Endothelial cell of umbilical vein (primary cell): ENCODE results near the gene TOM1L2. TPM values are rescaled to one million over a fixed set of nuclear protein-coding genes. Genes with fewer than 3 reads are reported as not detected.

Experiments
- BruUV-seq: library from RNA; stranded (reverse); fragments of 400-500 nt; replicated peaks from 2 replicates; lab custom pipeline; 2021; lab: Mats Ljungman, UMichigan
- CTCF ChIA-PET: fragments of 300-600, 350-600 bp; sonication (Branson Sonifier 250); formaldehyde crosslinking; loops from one replicate; lab custom pipeline; 2021; ENCODE audit warnings: antibody characterized with exemption, inconsistent platforms; lab: Charles Lee
- POLR2A ChIA-PET: fragments of 300-600, 350-600 bp; sonication (Branson Sonifier 250); formaldehyde crosslinking; loops from one replicate; lab custom pipeline; 2021; ENCODE audit warnings: antibody characterized with exemption, inconsistent platforms; lab: Charles Lee
- DNase-seq: peaks from one replicate; pipeline ENCODE4 v3.0.0-alpha.2; 2011; ENCODE audit warnings: low read depth, low spot score
- FAIRE-seq: peaks from 2 replicates; lab custom pipeline; 2011; peaks lifted over from hg19 to GRCh38; lab: Jason Lieb, UNC
- H2AFZ ChIP-seq: 2 replicates; pipeline ENCODE4 v1.6.0; 2012; ENCODE audit warnings: low read depth, low read length, control low read depth, inconsistent platforms
- H3K27ac ChIP-seq: 2 replicates; pipeline ENCODE4 v1.5.1; 2011; ENCODE audit warnings: low read depth, mild to moderate bottlenecking, control low read depth, low read length, moderate library complexity; ENCODE audit not compliant: insufficient read depth
- H3K27me3 ChIP-seq, 2 experiments: 2 replicates each; pipeline versions ENCODE4 v1.6.0 to v1.6.1; 2011; ENCODE audit warnings: low read length in 2 of 2, mixed read lengths in 1 of 2; ENCODE audit not compliant: control insufficient read depth in 2 of 2, insufficient read depth in 2 of 2
- H3K36me3 ChIP-seq, 2 experiments: 2 replicates in 1 of 2; 3 replicates in 1 of 2; pipeline ENCODE4 v1.5.1; 2011; ENCODE audit warnings: low read length in 2 of 2, mild to moderate bottlenecking in 1 of 2, moderate library complexity in 1 of 2; ENCODE audit not compliant: control insufficient read depth in 2 of 2, insufficient read depth in 2 of 2; ENCODE audit errors: extremely low read depth in 1 of 2
- H3K4me1 ChIP-seq: 3 replicates; pipeline ENCODE4 v1.5.1; 2011; ENCODE audit warnings: mild to moderate bottlenecking, low read length; ENCODE audit not compliant: control insufficient read depth, insufficient read depth; ENCODE audit errors: extremely low read depth
- H3K4me2 ChIP-seq: 2 replicates; pipeline ENCODE4 v1.6.1; 2011; ENCODE audit warnings: low read length, control low read depth, mixed read lengths; ENCODE audit not compliant: insufficient read depth
- H3K4me3 ChIP-seq, 3 experiments: fragments of 200-600 bp in 1 of 3; sonication (generic), shearing (Covaris generic) in 1 of 3; replicated peaks in 1 of 3; 2 replicates each; pipeline ENCODE4 v1.5.1; 2011 to 2016; ENCODE audit warnings: control low read depth in 3 of 3, low read length in 3 of 3, mild to moderate bottlenecking in 2 of 3, inconsistent platforms in 1 of 3, low read depth in 1 of 3, moderate library complexity in 1 of 3; ENCODE audit not compliant: insufficient read depth in 1 of 3
- H3K79me2 ChIP-seq: 2 replicates; pipeline ENCODE4 v1.6.0; 2012; ENCODE audit warnings: low read length, inconsistent platforms; ENCODE audit not compliant: control insufficient read depth, insufficient read depth
- H3K9ac ChIP-seq: replicated peaks from 2 replicates; pipeline ENCODE3; 2011; ENCODE audit warnings: low read length, control low read depth; ENCODE audit not compliant: insufficient read depth; ENCODE audit errors: extremely low read depth
- H3K9me1 ChIP-seq: replicated peaks from 3 replicates; pipeline ENCODE4 v1.6.0; 2011; ENCODE audit warnings: mild to moderate bottlenecking, low read length; ENCODE audit not compliant: control insufficient read depth, insufficient read depth; ENCODE audit errors: extremely low read depth
- H3K9me3 ChIP-seq: replicated peaks from 2 replicates; pipeline ENCODE4 v1.5.1; 2012; ENCODE audit warnings: low read length, inconsistent platforms; ENCODE audit not compliant: control insufficient read depth, insufficient read depth
- H4K20me1 ChIP-seq: replicated peaks from 2 replicates; pipeline ENCODE3; 2011; ENCODE audit warnings: mild to moderate bottlenecking, low read length; ENCODE audit not compliant: control insufficient read depth, insufficient read depth; ENCODE audit errors: extremely low read depth
- CTCF ChIP-seq, 2 donors: IDR thresholded peaks; 1 replicate in 1 of 2; 2 replicates in 1 of 2; pipeline ENCODE4 v1.5.1; 2011; ENCODE audit warnings: low read length in 2 of 2, mild to moderate bottlenecking in 2 of 2, moderate library complexity in 2 of 2, control low read depth in 1 of 2, inconsistent platforms in 1 of 2, low read depth in 1 of 2; ENCODE audit not compliant: insufficient read depth in 1 of 2; ENCODE audit errors: extremely low read depth in 1 of 2
- EZH2 ChIP-seq: IDR thresholded peaks from 2 replicates; pipeline ENCODE4 v1.6.1; 2012; ENCODE audit warnings: borderline replicate concordance, low read depth, mild to moderate bottlenecking, moderate library complexity, low read length, inconsistent platforms; ENCODE audit not compliant: severe bottlenecking
- FOS ChIP-seq: IDR thresholded peaks from 2 replicates; pipeline ENCODE4 v1.6.1; 2011; ENCODE audit warnings: mild to moderate bottlenecking, low read length, moderate library complexity, borderline replicate concordance; ENCODE audit not compliant: insufficient read depth
- GATA2 ChIP-seq: IDR thresholded peaks from 2 replicates; pipeline ENCODE4 v1.7.0; 2011; ENCODE audit warnings: low read depth, mild to moderate bottlenecking, moderate library complexity, mixed read lengths, low read length; ENCODE audit not compliant: insufficient read length, insufficient read depth
- JUN ChIP-seq: IDR thresholded peaks from 2 replicates; pipeline ENCODE4 v1.6.1; 2011; ENCODE audit warnings: borderline replicate concordance, low read depth; ENCODE audit not compliant: insufficient read length, insufficient read depth
- MAX ChIP-seq: IDR thresholded peaks from 2 replicates; pipeline ENCODE4 v1.6.1; 2011; ENCODE audit not compliant: insufficient read depth, insufficient read length
- MYC ChIP-seq: IDR thresholded peaks from one replicate; pipeline ENCODE4 v1.6.1; 2011; ENCODE audit warnings: mild to moderate bottlenecking, low read depth, low read length
- POLR2A ChIP-seq: IDR thresholded peaks from 2 replicates; pipeline ENCODE4 v1.6.1; 2012; ENCODE audit warnings: low read depth, mild to moderate bottlenecking, control low read depth, low read length
- POLR2AphosphoS5 ChIP-seq: IDR thresholded peaks from 2 replicates; pipeline ENCODE4 v1.6.1; 2012; ENCODE audit warnings: low read depth, mild to moderate bottlenecking, control low read depth, low read length, moderate library complexity; ENCODE audit not compliant: insufficient read depth
- dilution Hi-C: fragments of 300-500 bp; cut with MboI; formaldehyde crosslinking; loops from one replicate; pipeline ENCODE4 v1.15.0; 2019; ENCODE audit warnings: low sequenced_read_pairs; ENCODE audit not compliant: extremely low pct_ligation_motif_present
- intact Hi-C: fragments of 100-400 bp; cut with micrococcal nuclease; formaldehyde crosslinking; loops from one replicate; pipeline ENCODE4 v1.10.0; 2022
- polyA plus RNA-seq, 4 experiments: library from polyadenylated mRNA; depleted of rRNA in 3 of 4; stranded (reverse) in 3 of 4; unstranded in 1 of 4; fragments of >200 nt; gene quantifications; 2 replicates each; pipeline versions ENCODE4 v1.2.1 to v1.2.3, GENCODE V29; 2011 to 2012; ENCODE audit warnings: missing spikeins in 1 of 4
- total RNA-seq: library from RNA; stranded (reverse); gene quantifications from 2 replicates; pipeline ENCODE4 v1.2.3, GENCODE V29; 2021

TOM1L2 gene
- total and polyA plus RNA-seq, 2 donors (not counting 3 experiments of a cell fraction or from before 2014, with no cell fraction given) = 31.7 to 37.6 TPM

GRCh38 chr17:17809531-17810083 is 162.6 kb downstream of the TOM1L2 start:
- CTCF ChIA-PET = interaction anchor here (1.7 to 8.9 kb wide), 3 partner anchors 53 to 130 kb away, joined by 7 to 68 read pairs (median 11); no protein-coding TSS in a partner anchor

More at GRCh38 chr17:17809531-17810083, 162.6 kb downstream of the TOM1L2 start:
- no peaks in the 10 kb centered on the region for H3K9me3 ChIP-seq
- FAIRE-seq (no peak), DNase-seq (no peak)
- H3K27ac ChIP-seq = no peak overlapping the region
- no peaks in the 10 kb centered on the region for H3K79me2 ChIP-seq
- no peak overlapping the region for H3K9ac ChIP-seq
- no peaks in the 10 kb centered on the region for H4K20me1 ChIP-seq
- intact Hi-C loops (loop anchor here (1.0 kb wide), 1 partner anchor 27 kb away; the partner anchor contains the start of gene SREBF1), dilution Hi-C loops (no loop called here)
- no TSS peak for BruUV-seq
- no peaks in the 10 kb centered on the region for H3K27me3 ChIP-seq
- peaks cover 8 to 20% of the 10 kb centered on the region in 2 experiments for H3K36me3 ChIP-seq
- no peak overlapping the region for H3K4me3 ChIP-seq
- no peak overlapping the region for H2AFZ ChIP-seq
- H3K9me1 ChIP-seq = no peaks in the 10 kb centered on the region
- POLR2A ChIA-PET = no interaction called here
- TF ChIP-seq EZH2 (no peak), POLR2A (no peak), FOS (no peak), POLR2AphosphoS5 (no peak), MAX (no peak), CTCF (IDR thresholded peaks at IDR 0.05; ENCODE audit: extremely low read depth in 1 of 2, insufficient read depth in 1 of 2, low read depth in 1 of 2, low read length in 2 of 2) (no peak), GATA2 (no peak), MYC (no peak), JUN (no peak)
- H3K4me1 ChIP-seq = peaks cover 3% of the 10 kb centered on the region
- no peak overlapping the region for H3K4me2 ChIP-seq
